Epithelial cell of esophagus (primary cell): ENCODE results near the gene RUNX2.

Experiments used
- DNase-seq: peaks from one replicate; pipeline ENCODE4 v3.0.0; 2010; ENCODE audit warnings: low read depth
- H3K4me3 ChIP-seq: 2 replicates; pipeline ENCODE4 v1.5.1; 2011; ENCODE audit warnings: mild to moderate bottlenecking, low read length, control low read depth
- CTCF ChIP-seq: IDR thresholded peaks from 2 replicates; pipeline ENCODE4 v1.5.1; 2011; ENCODE audit warnings: low read depth, mild to moderate bottlenecking, low read length, control low read depth, inconsistent platforms; ENCODE audit not compliant: insufficient read depth; ENCODE audit errors: missing control alignments

The RUNX2 gene

GRCh38 chr6:45687570-45687969 is 359.4 kb downstream of the RUNX2 start:
- no peak overlapping the region for H3K4me3 ChIP-seq
- TF ChIP-seq CTCF, result no peak
- no peak for DNase-seq

DNA sequence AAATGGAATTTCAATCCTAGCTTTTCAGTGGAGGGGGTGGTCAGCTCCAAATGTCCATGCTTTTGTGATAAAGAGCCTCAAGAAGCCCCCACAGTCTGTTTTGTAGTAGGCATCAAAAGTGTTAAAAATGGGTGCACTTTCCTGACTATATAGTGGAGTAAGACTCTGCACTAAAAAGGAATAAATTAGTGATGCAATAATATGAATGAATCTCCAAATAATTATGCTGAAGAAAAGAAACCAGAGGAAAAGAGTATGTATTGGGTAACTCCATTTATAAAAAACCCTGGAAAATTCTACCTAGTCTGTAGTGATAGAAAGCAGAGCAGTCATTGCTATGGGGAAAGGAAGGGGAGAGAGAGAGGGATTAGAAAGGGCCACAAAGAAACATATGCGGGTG is 360.1 kb downstream of the RUNX2 start:
- no peak for DNase-seq
- TF ChIP-seq CTCF, result no peak
- H3K4me3 ChIP-seq, result no peak overlapping the region

DNA sequence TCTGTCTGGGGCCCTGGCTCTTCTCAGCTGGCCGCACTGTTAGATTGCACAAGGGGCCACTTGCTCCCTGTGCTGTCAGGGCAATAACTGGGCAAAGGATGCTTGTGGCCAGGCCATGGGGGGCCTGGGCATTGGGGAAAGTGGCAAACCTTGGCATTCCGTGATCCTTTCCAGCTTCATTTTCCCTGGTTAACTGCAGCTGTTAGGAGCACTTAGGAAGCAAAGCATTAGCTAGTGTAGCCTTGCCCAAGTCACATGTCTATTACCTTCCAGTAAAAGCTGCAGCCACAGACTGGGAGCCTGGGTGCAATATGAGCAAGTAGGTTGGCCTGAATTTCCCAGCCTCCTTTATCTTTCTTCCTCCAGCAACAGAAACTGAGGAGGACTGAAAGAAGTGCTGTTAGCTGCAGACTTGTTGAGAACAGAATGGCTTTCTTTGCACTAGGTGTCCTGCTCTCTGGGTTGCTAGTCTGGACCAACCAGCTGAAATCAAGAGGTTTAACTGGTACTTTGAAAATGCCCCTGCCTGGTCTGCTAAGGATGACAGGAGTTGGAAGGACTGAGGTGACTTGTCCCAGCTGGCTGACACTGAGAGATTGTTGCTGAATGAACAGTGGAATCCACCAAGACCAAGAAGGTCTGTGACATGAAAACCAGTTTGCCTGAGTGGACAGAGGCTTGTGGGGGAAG is 361.9 kb downstream of the RUNX2 start:
- no peak for DNase-seq
- no peak overlapping the region for H3K4me3 ChIP-seq
- no peak for TF ChIP-seq CTCF

DNA sequence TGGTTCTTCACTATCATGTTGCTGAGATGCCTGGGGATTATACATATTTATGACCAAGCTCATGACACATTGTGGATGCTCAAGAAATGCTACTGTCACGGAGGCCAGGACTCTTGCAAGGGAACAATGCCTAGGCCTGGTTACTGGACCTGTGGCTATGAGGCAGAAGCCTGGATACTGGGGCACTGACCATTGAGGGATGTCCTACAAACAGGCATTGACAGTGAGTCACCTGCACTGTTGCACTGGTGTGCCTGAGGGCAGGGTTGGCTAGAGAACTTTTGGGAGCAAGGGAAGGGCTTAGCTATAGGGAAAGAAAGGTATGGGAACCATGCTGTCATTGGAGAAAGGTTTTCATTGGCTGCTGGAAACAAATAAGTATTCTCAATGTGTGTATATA is 362.7 kb downstream of the RUNX2 start:
- DNase-seq, result peak; percentile 46
- H3K4me3 ChIP-seq, result no peak overlapping the region
- no peak for TF ChIP-seq CTCF

- H3K4me3 ChIP-seq, result no peak overlapping the region
- TF ChIP-seq CTCF, result no peak
- DNase-seq, result peak; percentile 41
These were observed 363.3 kb downstream of the RUNX2 start for GRCh38 chr6:45691426-45691825.

DNA sequence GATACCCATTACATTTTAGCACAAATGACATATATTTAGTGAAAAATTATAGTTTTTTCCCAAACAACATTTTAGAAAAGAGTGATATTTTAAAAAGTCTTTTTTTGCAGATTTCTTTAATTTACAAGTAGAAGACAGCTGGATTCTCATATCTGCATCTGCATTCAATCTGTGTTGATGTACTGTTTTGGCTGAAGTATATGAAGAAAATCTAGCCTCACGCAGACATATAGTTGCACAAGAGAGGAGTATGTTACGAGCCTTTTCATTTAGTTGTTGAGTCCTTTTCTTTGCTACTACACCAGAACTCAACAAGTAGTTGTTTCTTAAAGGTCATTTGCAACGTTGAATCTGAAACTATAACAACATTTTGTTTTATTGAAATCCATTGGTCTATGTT is 363.9 kb downstream of the RUNX2 start:
- no peak for TF ChIP-seq CTCF
- no peak for DNase-seq
- no peak overlapping the region for H3K4me3 ChIP-seq

DNA sequence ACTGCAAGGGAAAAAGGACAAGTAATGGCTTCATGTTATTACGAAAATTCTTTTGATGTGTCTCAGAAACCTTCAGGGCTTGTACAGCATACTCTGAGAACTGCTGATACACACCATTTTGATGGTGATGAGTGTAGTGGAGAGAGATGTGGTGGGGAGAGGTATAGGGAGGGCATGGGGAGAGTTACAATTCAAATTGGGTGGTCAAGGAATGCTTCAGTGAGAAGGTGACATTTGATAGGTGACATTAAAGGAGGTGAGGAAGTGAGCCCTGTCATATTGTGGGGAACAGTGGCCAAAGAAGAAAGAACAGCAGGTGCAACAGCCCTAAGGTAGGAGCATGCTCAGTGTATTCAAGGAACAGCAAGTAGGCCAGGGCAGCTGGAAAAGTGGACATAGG is 368.6 kb downstream of the RUNX2 start:
- DNase-seq, result peak; percentile 36
- TF ChIP-seq CTCF, result no peak
- H3K4me3 ChIP-seq, result no peak overlapping the region
